Gastroesophageal sphincter (tissue), 3 donors: Measurements from ENCODE around the gene ZC3H10.

Experiments used
- EP300 ChIP-seq: sonication (generic); formaldehyde crosslinking; IDR thresholded peaks from one replicate; pipeline ENCODE4 v1.6.1; 2017; ENCODE audit warnings: antibody characterized with exemption, mild to moderate bottlenecking
- POLR2A ChIP-seq, 2 donors: fragments of 450-650 bp; IDR thresholded peaks; one replicate each; pipeline ENCODE4 v1.6.1; 2017; ENCODE audit warnings: antibody characterized with exemption in 2 of 2, mild to moderate bottlenecking in 2 of 2, moderate library complexity in 1 of 2
- POLR2AphosphoS5 ChIP-seq: sonication (generic); formaldehyde crosslinking; IDR thresholded peaks from one replicate; pipeline ENCODE4 v1.6.1; 2017; ENCODE audit warnings: antibody characterized with exemption
- TF ChIP-seq, protein P1 (sequence below), 4 experiments: fragments of 200-600 bp in 2 of 4; fragments of 450-650 bp in 2 of 4; sonication (generic) in 1 of 4; IDR thresholded peaks; one replicate each; pipeline ENCODE4 v1.5.1; 2017 to 2019; ENCODE audit warnings: antibody characterized with exemption in 4 of 4, mild to moderate bottlenecking in 2 of 4, moderate library complexity in 2 of 4

DNA sequence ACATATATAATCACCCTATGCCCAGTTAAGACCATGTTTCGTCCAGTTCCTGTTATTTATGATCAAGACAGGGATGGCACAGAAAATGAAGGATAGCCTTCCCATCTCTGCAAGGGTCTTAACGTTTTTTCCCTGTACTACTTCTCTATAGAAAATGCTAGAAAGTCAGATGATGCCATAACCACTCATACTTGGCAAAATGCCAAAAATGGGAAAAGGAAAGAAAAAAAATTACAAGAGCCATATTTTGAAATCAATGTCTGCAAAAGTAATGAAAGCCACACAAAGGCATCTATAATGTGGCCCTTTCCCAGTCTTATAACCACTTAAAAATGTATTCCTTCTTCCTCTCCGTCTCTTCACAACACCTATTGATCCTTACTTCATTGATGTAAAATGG, 32.5 kb downstream of the ZC3H10 start:
- TF ChIP-seq, protein P1, sequence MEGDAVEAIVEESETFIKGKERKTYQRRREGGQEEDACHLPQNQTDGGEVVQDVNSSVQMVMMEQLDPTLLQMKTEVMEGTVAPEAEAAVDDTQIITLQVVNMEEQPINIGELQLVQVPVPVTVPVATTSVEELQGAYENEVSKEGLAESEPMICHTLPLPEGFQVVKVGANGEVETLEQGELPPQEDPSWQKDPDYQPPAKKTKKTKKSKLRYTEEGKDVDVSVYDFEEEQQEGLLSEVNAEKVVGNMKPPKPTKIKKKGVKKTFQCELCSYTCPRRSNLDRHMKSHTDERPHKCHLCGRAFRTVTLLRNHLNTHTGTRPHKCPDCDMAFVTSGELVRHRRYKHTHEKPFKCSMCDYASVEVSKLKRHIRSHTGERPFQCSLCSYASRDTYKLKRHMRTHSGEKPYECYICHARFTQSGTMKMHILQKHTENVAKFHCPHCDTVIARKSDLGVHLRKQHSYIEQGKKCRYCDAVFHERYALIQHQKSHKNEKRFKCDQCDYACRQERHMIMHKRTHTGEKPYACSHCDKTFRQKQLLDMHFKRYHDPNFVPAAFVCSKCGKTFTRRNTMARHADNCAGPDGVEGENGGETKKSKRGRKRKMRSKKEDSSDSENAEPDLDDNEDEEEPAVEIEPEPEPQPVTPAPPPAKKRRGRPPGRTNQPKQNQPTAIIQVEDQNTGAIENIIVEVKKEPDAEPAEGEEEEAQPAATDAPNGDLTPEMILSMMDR (IDR thresholded peaks at IDR 0.05), result no peak
- no peak for TF ChIP-seq POLR2AphosphoS5
- TF ChIP-seq POLR2A (IDR thresholded peaks at IDR 0.05), result no peak
- TF ChIP-seq EP300, result no peak
